Keratinocyte (primary cell): ENCODE data around the gene PAX8. TPM values are rescaled to one million over a fixed set of nuclear protein-coding genes. Genes with fewer than 3 reads are reported as not detected.
A peak's percentile ranks its signal among the peaks of the same experiment; 100 is the strongest.

Experiments used
- DNase-seq: peaks from one replicate; pipeline ENCODE4 v3.0.0-alpha.2; 2011; ENCODE audit warnings: low read depth, missing footprints, low spot score
- FAIRE-seq: peaks from 2 replicates; lab custom pipeline; 2011; peaks lifted over from hg19 to GRCh38; lab: Jason Lieb, UNC
- H2AFZ ChIP-seq: 2 replicates; pipeline ENCODE4 v1.6.0; 2012; ENCODE audit warnings: low read length, control low read depth, inconsistent platforms; ENCODE audit not compliant: control insufficient read depth
- H3K27ac ChIP-seq: 2 replicates; pipeline ENCODE4 v1.5.1; 2011; ENCODE audit warnings: low read length; ENCODE audit not compliant: control insufficient read depth, insufficient read depth
- H3K27me3 ChIP-seq: 3 replicates; pipeline ENCODE4 v1.6.0; 2011; ENCODE audit warnings: low read length; ENCODE audit not compliant: control insufficient read depth, insufficient read depth; ENCODE audit errors: extremely low read depth
- H3K36me3 ChIP-seq, 2 experiments: 2 replicates in 1 of 2; 3 replicates in 1 of 2; pipeline ENCODE4 v1.5.1; 2011; ENCODE audit warnings: low read length in 2 of 2, mild to moderate bottlenecking in 1 of 2; ENCODE audit not compliant: control insufficient read depth in 2 of 2, insufficient read depth in 2 of 2; ENCODE audit errors: extremely low read depth in 1 of 2
- H3K4me1 ChIP-seq: 3 replicates; pipeline ENCODE4 v1.5.1; 2011; ENCODE audit warnings: low read length; ENCODE audit not compliant: control insufficient read depth, insufficient read depth; ENCODE audit errors: extremely low read depth
- H3K4me2 ChIP-seq: 3 replicates; pipeline ENCODE4 v1.6.0; 2011; ENCODE audit warnings: low read depth, low read length; ENCODE audit not compliant: control insufficient read depth, insufficient read depth; ENCODE audit errors: extremely low read depth
- H3K4me3 ChIP-seq, 3 experiments: fragments of 200-600 bp in 1 of 3; sonication (generic) in 1 of 3; 2 replicates in 2 of 3; 3 replicates in 1 of 3; pipeline ENCODE4 v1.5.1; 2011 to 2016; ENCODE audit warnings: low read length in 3 of 3, mild to moderate bottlenecking in 3 of 3, control low read depth in 2 of 3, inconsistent platforms in 1 of 3, low read depth in 1 of 3, mixed read lengths in 1 of 3, mixed run types in 1 of 3, moderate library complexity in 1 of 3; ENCODE audit not compliant: control insufficient read depth in 2 of 3, insufficient read depth in 2 of 3; ENCODE audit errors: extremely low read depth in 1 of 3
- H3K79me2 ChIP-seq: 2 replicates; pipeline ENCODE4 v1.6.0; 2012; ENCODE audit warnings: low read length; ENCODE audit not compliant: control insufficient read depth, insufficient read depth
- H3K9ac ChIP-seq: 3 replicates; pipeline ENCODE4 v1.6.0; 2011; ENCODE audit warnings: low read length; ENCODE audit not compliant: control insufficient read depth, insufficient read depth; ENCODE audit errors: extremely low read depth
- H3K9me1 ChIP-seq: 3 replicates; pipeline ENCODE4 v1.6.0; 2011; ENCODE audit warnings: low read length; ENCODE audit not compliant: control insufficient read depth, insufficient read depth; ENCODE audit errors: extremely low read depth
- H3K9me3 ChIP-seq: 2 replicates; pipeline ENCODE4 v1.5.1; 2012; ENCODE audit warnings: low read depth, low read length; ENCODE audit not compliant: control insufficient read depth
- H4K20me1 ChIP-seq: 3 replicates; pipeline ENCODE4 v1.6.0; 2011; ENCODE audit warnings: low read length; ENCODE audit not compliant: control insufficient read depth, insufficient read depth; ENCODE audit errors: extremely low read depth
- EZH2 ChIP-seq: IDR thresholded peaks from one replicate; pipeline ENCODE4 v1.6.1; 2012; ENCODE audit warnings: inconsistent platforms, mild to moderate bottlenecking, low read length, moderate library complexity
- dilution Hi-C: fragments of 300-500 bp; cut with MboI; formaldehyde crosslinking; loops from one replicate; pipeline ENCODE4 v1.7.0; 2020; ENCODE audit warnings: low sequenced_read_pairs; ENCODE audit not compliant: extremely low pct_ligation_motif_present
- polyA plus RNA-seq, 5 experiments: library from polyadenylated mRNA; depleted of rRNA in 3 of 5; stranded (reverse) in 3 of 5; stranded (forward) in 1 of 5; unstranded in 1 of 5; fragments of >200 nt; gene quantifications; 1 replicate in 1 of 5; 2 replicates in 3 of 5; 3 replicates in 1 of 5; pipeline versions ENCODE4 v1.2.1 to v1.2.3, GENCODE V29; 2011 to 2012; ENCODE audit warnings: missing spikeins in 2 of 5, low read depth in 1 of 5, low replicate concordance in 1 of 5
- TF ChIP-seq, protein P1 (sequence below), 3 experiments: IDR thresholded peaks in 1 of 3; conservative IDR thresholded peaks in 1 of 3; optimal IDR thresholded peaks in 1 of 3; 2 replicates in 2 of 3; 3 replicates in 1 of 3; pipeline versions ENCODE3 to v1.5.1; 2011; ENCODE audit warnings: low read length in 3 of 3, mild to moderate bottlenecking in 3 of 3, moderate library complexity in 2 of 3, control low read depth in 1 of 3, inconsistent platforms in 1 of 3; ENCODE audit not compliant: insufficient read depth in 2 of 3; ENCODE audit errors: extremely low read depth in 1 of 3

Gene PAX8
- polyA plus RNA-seq, 1 donor (not counting 4 experiments of a cell fraction or from before 2014, with no cell fraction given), result 3.4 TPM

DNA sequence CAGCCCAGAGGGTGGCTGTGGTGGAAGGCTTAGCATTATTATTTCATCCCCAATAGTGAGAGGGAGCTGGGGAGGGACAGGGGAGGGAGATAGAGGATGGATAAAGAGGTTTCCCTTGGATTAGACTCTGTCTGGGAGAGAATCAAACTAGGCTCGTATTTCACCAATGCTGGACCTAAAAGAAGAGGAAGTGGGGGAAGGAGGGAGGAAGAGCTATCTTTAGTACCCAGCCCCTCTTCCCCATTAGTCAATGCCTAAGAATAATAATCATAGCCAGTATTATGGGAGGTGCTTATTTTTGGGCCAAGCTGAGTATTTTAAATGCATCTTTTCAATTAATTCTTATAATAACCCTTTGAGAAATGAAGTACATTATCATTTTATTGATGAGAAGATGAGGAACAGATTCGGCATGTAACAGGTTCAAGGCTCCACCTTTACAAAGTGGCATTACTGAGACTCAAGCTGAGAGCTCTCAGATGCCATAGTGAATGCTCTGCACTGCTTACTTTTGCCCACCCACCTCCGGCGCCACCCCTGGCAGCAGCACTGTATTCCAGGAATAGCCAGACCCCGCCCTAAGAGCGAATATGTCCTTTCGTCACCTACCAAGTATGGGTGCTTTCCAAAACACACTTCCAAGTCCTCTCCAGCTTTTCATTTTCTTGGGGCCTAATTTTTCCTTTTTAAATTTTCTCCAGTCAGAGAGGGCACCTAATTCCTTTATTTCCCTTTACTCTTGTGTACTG is 21.0 kb downstream of the PAX8 start:
- Histone ChIP-seq H3K4me2 (no peak overlapping the region), H4K20me1 (no peaks in the 10 kb centered on the region), H3K9ac (no peak overlapping the region), H2AFZ (no peak overlapping the region), H3K36me3 (no peaks in the 10 kb centered on the region), H3K4me3 (no peak overlapping the region), H3K27ac (no peak overlapping the region), H3K9me3 (no peaks in the 10 kb centered on the region), H3K79me2 (no peaks in the 10 kb centered on the region), H3K27me3 (no peaks in the 10 kb centered on the region), H3K9me1 (no peaks in the 10 kb centered on the region), H3K4me1 (peaks cover 15% of the 10 kb centered on the region)
- DNase-seq, result no peak
- FAIRE-seq, result no peak
- dilution Hi-C loops, result no loop called here
- TF ChIP-seq, protein P1, sequence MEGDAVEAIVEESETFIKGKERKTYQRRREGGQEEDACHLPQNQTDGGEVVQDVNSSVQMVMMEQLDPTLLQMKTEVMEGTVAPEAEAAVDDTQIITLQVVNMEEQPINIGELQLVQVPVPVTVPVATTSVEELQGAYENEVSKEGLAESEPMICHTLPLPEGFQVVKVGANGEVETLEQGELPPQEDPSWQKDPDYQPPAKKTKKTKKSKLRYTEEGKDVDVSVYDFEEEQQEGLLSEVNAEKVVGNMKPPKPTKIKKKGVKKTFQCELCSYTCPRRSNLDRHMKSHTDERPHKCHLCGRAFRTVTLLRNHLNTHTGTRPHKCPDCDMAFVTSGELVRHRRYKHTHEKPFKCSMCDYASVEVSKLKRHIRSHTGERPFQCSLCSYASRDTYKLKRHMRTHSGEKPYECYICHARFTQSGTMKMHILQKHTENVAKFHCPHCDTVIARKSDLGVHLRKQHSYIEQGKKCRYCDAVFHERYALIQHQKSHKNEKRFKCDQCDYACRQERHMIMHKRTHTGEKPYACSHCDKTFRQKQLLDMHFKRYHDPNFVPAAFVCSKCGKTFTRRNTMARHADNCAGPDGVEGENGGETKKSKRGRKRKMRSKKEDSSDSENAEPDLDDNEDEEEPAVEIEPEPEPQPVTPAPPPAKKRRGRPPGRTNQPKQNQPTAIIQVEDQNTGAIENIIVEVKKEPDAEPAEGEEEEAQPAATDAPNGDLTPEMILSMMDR (optimal IDR thresholded peaks at IDR 0.05 in 1 of 3, IDR thresholded peaks at IDR 0.05 in 1 of 3, conservative IDR thresholded peaks at IDR 0.05 in 1 of 3; ENCODE audit: extremely low read depth in 1 of 3, insufficient read depth in 2 of 3, low read length in 3 of 3), result no peak
- no peak for TF ChIP-seq EZH2

DNA sequence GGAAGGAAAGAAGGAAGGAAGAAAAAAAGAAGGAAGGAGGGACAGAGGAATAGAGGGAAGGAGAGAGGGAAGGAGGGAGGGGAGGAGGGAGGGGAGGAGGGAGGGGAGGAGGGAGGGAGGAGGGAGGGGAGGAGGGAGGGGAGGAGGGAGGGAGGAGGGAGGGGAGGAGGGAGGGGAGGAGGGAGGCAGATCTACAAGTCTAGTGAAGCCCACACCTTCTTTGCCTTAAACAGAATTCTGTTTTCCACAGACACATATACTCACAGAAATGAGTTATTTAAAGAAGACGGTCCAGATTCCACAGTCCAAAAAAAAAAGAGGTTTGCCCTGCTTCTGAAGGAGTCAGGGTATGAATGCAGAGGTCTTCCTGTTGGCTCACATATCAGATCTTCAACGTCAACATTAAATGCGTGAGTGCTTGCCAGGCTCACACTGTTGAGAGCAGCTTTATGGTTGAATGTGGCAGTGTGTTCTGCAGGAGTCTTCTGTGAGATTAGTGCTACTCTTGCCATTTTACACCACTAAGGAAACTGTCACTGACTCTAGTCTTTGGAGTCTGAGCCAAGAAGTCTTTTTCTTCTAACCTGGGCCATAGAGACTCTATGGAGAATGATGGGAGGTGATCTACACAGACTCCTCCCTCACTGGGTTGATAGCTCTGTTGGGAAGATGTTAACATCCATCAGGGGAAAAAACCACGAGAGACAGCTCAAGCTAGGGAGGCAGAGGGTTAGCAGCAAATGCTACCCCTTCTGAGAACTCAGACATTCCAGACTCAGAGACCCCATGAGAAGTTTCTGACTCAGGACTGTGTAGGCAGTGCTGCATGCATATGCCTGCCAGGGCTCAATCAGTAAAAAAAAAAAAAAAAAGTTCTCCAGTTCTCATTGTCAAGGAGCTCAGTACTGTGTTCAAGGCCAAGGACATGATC is 23.3 kb downstream of the PAX8 start:
- no peaks in the 10 kb centered on the region for H3K79me2 ChIP-seq
- no peaks in the 10 kb centered on the region for H3K9me3 ChIP-seq
- H3K4me2 ChIP-seq, result no peak overlapping the region
- H3K27ac ChIP-seq, result no peak overlapping the region
- no peak overlapping the region for H3K4me3 ChIP-seq
- DNase-seq (no peak), FAIRE-seq (peak; percentile 53)
- dilution Hi-C loops, result no loop called here
- no peak overlapping the region for H3K9ac ChIP-seq
- no peaks in the 10 kb centered on the region for H3K9me1 ChIP-seq
- no peaks in the 10 kb centered on the region for H4K20me1 ChIP-seq
- no peaks in the 10 kb centered on the region for H3K27me3 ChIP-seq
- TF ChIP-seq, protein P1 (optimal IDR thresholded peaks at IDR 0.05 in 1 of 3, IDR thresholded peaks at IDR 0.05 in 1 of 3, conservative IDR thresholded peaks at IDR 0.05 in 1 of 3; ENCODE audit: extremely low read depth in 1 of 3, insufficient read depth in 2 of 3, low read length in 3 of 3), result no peak
- no peak for TF ChIP-seq EZH2
- no peak overlapping the region for H2AFZ ChIP-seq
- peaks cover 19% of the 10 kb centered on the region for H3K4me1 ChIP-seq
- H3K36me3 ChIP-seq, result no peaks in the 10 kb centered on the region
